Measurements from ENCODE around the gene EDC3. TPM values are rescaled to one million over a fixed set of nuclear protein-coding genes. Genes with fewer than 3 reads are reported as not detected.

The EDC3 gene
- total RNA-seq, 2 experiments from 2014 or later: 11.0 to 11.1 TPM

DNA sequence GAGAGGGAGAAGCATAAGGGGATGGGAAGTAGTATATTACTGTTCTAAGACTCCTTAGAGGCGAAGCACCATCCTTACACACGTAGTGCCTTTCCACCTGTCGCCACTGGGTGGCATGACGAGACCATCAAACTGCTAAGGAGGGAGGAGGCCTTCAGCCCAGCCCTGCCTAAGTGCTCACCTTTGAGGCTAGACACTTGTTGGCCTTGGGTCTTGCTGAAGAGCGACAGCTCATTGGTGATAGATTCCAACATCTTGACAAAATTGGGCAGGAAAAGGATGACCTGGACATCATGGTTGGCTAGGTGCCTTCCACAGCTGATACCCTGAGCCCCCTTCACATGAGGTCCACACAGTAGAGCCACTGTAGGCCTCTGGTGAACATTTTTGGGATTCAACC is 60.6 kb downstream of the EDC3 start:
- Histone ChIP-seq H3K4me1 (ENCODE audit: insufficient read depth, low read length) (peaks cover 5% of the 10 kb centered on the region), H3K27ac (ENCODE audit: low read depth in 1 of 2, low read length in 2 of 2) (no peak overlapping the region), H3K4me3 (ENCODE audit: low read length) (no peak overlapping the region), H3K9me3 (ENCODE audit: control insufficient read depth in 1 of 2, insufficient read depth in 1 of 2, low read length in 2 of 2) (no peaks in the 10 kb centered on the region), H3K27me3 (ENCODE audit: control insufficient read depth in 1 of 2, insufficient read depth in 2 of 2, low read length in 2 of 2) (no peaks in the 10 kb centered on the region), H3K36me3 (ENCODE audit: insufficient read depth, low read length) (peaks cover 89% of the 10 kb centered on the region)
- ChIA-PET POLR2A (interaction anchor here (0.6 to 1.4 kb wide), 6 partner anchors 13 to 266 kb away, joined by 3 to 11 read pairs (median 4); no protein-coding TSS in a partner anchor), CTCF (interaction anchor here (0.5 to 9.5 kb wide), 14 partner anchors 10 to 569 kb away, joined by 3 to 92 read pairs (median 4); partner anchors contain the start of gene C15orf39)
- Mint-ChIP-seq H3K4me3 (no peak overlapping the region), H3K27me3 (no peaks in the 10 kb centered on the region), H3K36me3 (ENCODE audit: low read depth) (peaks cover 91% of the 10 kb centered on the region), H3K9me3 (no peaks in the 10 kb centered on the region), H3K4me1 (ENCODE audit: low read depth) (no peaks in the 10 kb centered on the region), H3K27ac (no peak overlapping the region)
- intact Hi-C loops (cut with DNase I, micrococcal nuclease): loop anchor here (1.0 to 10.0 kb wide), 4 partner anchors 134 to 315 kb away; no protein-coding TSS in a partner anchor
- ATAC-seq (ENCODE audit: poor library complexity): peak; percentile 97
- DNase-seq: peak; percentile 63 to 87 (median 70)
- TF ChIP-seq, protein P1, sequence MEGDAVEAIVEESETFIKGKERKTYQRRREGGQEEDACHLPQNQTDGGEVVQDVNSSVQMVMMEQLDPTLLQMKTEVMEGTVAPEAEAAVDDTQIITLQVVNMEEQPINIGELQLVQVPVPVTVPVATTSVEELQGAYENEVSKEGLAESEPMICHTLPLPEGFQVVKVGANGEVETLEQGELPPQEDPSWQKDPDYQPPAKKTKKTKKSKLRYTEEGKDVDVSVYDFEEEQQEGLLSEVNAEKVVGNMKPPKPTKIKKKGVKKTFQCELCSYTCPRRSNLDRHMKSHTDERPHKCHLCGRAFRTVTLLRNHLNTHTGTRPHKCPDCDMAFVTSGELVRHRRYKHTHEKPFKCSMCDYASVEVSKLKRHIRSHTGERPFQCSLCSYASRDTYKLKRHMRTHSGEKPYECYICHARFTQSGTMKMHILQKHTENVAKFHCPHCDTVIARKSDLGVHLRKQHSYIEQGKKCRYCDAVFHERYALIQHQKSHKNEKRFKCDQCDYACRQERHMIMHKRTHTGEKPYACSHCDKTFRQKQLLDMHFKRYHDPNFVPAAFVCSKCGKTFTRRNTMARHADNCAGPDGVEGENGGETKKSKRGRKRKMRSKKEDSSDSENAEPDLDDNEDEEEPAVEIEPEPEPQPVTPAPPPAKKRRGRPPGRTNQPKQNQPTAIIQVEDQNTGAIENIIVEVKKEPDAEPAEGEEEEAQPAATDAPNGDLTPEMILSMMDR (IDR thresholded peaks at IDR 0.05): peak; percentile 85

DNA sequence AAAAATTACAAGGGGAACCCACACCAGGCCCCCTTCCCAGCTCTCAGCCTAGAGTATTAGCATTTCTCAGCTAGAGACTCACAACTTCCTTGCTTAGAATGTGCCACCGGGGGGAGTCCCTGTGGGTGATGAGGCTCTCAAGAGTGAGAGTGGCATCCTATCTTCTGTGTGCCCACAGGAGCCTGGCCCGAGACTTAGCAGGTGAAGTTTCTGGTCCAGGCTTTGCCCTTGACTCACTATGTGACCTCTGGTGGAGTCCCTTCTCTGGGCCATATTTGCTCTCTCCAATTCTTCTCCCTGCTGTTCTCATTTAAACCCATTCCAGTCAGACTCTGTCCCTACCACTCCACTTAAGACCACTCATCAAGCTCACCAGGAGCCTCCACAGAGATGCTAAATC is 62.0 kb downstream of the EDC3 start:
- Histone ChIP-seq H3K36me3 (ENCODE audit: insufficient read depth, low read length) (peaks cover 86% of the 10 kb centered on the region), H3K9me3 (ENCODE audit: control insufficient read depth in 1 of 2, insufficient read depth in 1 of 2, low read length in 2 of 2) (no peaks in the 10 kb centered on the region), H3K27ac (ENCODE audit: low read depth in 1 of 2, low read length in 2 of 2) (no peak overlapping the region), H3K27me3 (ENCODE audit: control insufficient read depth in 1 of 2, insufficient read depth in 2 of 2, low read length in 2 of 2) (no peaks in the 10 kb centered on the region), H3K4me1 (ENCODE audit: insufficient read depth, low read length) (peaks cover 5% of the 10 kb centered on the region), H3K4me3 (ENCODE audit: low read length) (no peak overlapping the region)
- TF ChIP-seq, protein P1 (IDR thresholded peaks at IDR 0.05): no peak
- Mint-ChIP-seq H3K27me3 (no peaks in the 10 kb centered on the region), H3K9me3 (no peaks in the 10 kb centered on the region), H3K4me3 (no peak overlapping the region), H3K4me1 (ENCODE audit: low read depth) (no peaks in the 10 kb centered on the region), H3K27ac (no peak overlapping the region), H3K36me3 (ENCODE audit: low read depth) (peaks cover 92% of the 10 kb centered on the region)
- intact Hi-C loops (cut with DNase I, micrococcal nuclease): loop anchor here (2.0 to 10.0 kb wide), 2 partner anchors 167 to 201 kb away; no protein-coding TSS in a partner anchor
- POLR2A ChIA-PET: no interaction called here
- ATAC-seq (ENCODE audit: poor library complexity): no peak
- DNase-seq: no peak
- CTCF ChIA-PET: interaction anchor here (1.0 to 9.5 kb wide), 7 partner anchors 9 to 178 kb away, joined by 3 to 92 read pairs (median 6); no protein-coding TSS in a partner anchor

DNA sequence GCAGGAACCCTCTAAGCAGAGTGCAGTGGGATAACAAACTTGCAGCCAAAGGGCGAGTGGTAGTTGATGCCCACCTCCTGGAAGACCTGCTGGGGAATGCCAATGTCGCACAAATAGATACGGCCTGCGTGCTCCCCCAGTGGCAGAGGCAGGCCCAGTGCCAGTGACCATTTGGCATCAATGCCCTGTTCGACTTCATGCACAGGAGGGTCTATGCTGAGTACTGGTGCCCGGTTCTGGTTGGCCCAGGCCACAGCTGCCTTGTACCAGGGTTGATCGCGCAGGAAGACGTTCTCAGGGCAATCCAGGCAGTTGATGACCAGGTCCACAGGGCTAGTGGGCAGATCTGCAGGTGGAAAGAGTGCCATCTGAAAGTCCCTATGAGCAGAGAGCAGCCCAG is 63.2 kb downstream of the EDC3 start:
- CTCF ChIA-PET: interaction anchor here (0.5 to 9.5 kb wide), 12 partner anchors 9 to 326 kb away, joined by 3 to 92 read pairs (median 4); partner anchors contain the start of gene FAM219B
- H3K4me1 ChIP-seq (ENCODE audit: insufficient read depth, low read length): peaks cover 5% of the 10 kb centered on the region
- no peak overlapping the region for H3K4me3 ChIP-seq (ENCODE audit: low read length)
- H3K9me3 ChIP-seq (ENCODE audit: control insufficient read depth in 1 of 2, insufficient read depth in 1 of 2, low read length in 2 of 2): no peaks in the 10 kb centered on the region
- peaks cover 92% of the 10 kb centered on the region for H3K36me3 ChIP-seq (ENCODE audit: insufficient read depth, low read length)
- H3K27me3 Mint-ChIP-seq: no peaks in the 10 kb centered on the region
- no peak overlapping the region for H3K27ac Mint-ChIP-seq
- H3K4me3 Mint-ChIP-seq: no peak overlapping the region
- ATAC-seq (ENCODE audit: poor library complexity) (no peak), DNase-seq (no peak)
- no peaks in the 10 kb centered on the region for H3K27me3 ChIP-seq (ENCODE audit: control insufficient read depth in 1 of 2, insufficient read depth in 2 of 2, low read length in 2 of 2)
- intact Hi-C loops (cut with DNase I, micrococcal nuclease): loop anchor here in 1 of 2 experiments (1.0 to 10.0 kb wide), 2 partner anchors 202 to 259 kb away; no protein-coding TSS in a partner anchor
- no peak overlapping the region for H3K27ac ChIP-seq (ENCODE audit: low read depth in 1 of 2, low read length in 2 of 2)
- no peaks in the 10 kb centered on the region for H3K9me3 Mint-ChIP-seq
- H3K36me3 Mint-ChIP-seq (ENCODE audit: low read depth): peaks cover 92% of the 10 kb centered on the region
- TF ChIP-seq, protein P1 (IDR thresholded peaks at IDR 0.05): no peak
- POLR2A ChIA-PET: interaction anchor here (1.1 to 1.6 kb wide), 3 partner anchors 11 to 145 kb away, joined by 3 to 5 read pairs (median 4); no protein-coding TSS in a partner anchor
- no peaks in the 10 kb centered on the region for H3K4me1 Mint-ChIP-seq (ENCODE audit: low read depth)
